ENCODE results near the gene TPRG1.

TPRG1 gene

DNA sequence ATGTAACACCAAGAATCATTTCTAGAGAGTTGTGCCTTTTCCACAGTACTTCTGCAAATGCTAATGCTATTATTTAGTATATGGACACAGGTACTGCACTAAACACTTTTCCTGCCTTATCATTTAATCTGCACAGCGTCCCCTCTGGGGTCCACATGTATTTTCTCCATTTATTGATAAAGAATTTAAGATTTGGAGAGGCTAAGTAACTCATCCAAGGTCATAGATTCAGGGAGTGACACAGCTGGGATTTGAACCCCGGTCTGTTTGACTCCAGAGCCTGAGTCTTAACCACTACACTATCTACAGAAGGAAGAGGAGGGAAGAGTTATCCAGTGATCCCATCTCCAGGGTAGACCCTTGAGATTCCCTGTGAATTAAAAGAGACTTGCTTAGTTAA, 24.9 kb upstream of the TPRG1 start:
- TF ChIP-seq ZFX (IDR thresholded peaks at IDR 0.05): no peak
- TF ChIP-seq, protein P1, sequence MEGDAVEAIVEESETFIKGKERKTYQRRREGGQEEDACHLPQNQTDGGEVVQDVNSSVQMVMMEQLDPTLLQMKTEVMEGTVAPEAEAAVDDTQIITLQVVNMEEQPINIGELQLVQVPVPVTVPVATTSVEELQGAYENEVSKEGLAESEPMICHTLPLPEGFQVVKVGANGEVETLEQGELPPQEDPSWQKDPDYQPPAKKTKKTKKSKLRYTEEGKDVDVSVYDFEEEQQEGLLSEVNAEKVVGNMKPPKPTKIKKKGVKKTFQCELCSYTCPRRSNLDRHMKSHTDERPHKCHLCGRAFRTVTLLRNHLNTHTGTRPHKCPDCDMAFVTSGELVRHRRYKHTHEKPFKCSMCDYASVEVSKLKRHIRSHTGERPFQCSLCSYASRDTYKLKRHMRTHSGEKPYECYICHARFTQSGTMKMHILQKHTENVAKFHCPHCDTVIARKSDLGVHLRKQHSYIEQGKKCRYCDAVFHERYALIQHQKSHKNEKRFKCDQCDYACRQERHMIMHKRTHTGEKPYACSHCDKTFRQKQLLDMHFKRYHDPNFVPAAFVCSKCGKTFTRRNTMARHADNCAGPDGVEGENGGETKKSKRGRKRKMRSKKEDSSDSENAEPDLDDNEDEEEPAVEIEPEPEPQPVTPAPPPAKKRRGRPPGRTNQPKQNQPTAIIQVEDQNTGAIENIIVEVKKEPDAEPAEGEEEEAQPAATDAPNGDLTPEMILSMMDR (conservative IDR thresholded peaks at IDR 0.05): no peak
- H3K27ac ChIP-seq: no peak overlapping the region

DNA sequence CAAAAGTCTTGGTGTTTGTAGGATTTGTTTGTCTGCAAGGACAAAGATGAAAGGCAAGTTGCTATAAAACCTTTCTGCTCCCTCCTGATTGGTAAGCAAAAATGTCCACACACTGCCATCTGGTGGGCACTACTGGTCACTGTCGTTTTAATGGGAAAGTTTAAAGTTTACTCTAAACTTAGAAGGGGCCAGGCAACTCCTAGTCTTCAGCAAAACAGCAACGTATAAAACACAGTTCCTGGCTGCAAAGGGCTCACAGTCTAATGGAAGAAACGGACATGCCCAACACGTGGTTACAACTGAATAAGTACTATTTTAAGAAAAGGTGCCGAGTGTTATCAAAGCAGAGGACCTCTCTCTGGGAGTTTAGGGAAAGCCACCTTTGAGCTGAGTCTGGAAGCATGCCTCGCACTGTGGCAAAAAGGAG, 23.7 kb upstream of the TPRG1 start:
- no peak overlapping the region for H3K27ac ChIP-seq
- TF ChIP-seq ZFX (IDR thresholded peaks at IDR 0.05): no peak
- TF ChIP-seq, protein P1 (conservative IDR thresholded peaks at IDR 0.05): peak; percentile 92

DNA sequence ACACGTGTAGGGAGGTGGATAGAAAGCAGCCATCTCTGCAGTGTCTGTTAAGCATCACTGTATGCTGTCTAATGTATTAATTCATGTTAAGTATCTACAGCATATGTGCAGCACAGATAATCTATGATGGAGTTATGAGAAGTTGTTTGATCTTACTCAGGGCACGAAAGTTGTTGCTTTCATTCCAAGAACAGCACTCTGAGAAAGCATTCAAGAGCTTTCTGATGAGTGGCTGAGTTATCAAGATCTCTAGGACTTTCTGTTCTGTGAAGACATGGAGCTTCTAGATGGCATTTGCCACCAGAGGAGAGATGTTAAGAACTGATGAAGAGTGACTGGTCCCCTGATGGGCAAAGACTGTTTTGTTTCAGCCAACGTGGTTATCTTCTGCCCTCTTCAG, 22.6 kb upstream of the TPRG1 start:
- H3K27ac ChIP-seq: no peak overlapping the region
- TF ChIP-seq, protein P1 (conservative IDR thresholded peaks at IDR 0.05): no peak
- TF ChIP-seq ZFX (IDR thresholded peaks at IDR 0.05): no peak

DNA sequence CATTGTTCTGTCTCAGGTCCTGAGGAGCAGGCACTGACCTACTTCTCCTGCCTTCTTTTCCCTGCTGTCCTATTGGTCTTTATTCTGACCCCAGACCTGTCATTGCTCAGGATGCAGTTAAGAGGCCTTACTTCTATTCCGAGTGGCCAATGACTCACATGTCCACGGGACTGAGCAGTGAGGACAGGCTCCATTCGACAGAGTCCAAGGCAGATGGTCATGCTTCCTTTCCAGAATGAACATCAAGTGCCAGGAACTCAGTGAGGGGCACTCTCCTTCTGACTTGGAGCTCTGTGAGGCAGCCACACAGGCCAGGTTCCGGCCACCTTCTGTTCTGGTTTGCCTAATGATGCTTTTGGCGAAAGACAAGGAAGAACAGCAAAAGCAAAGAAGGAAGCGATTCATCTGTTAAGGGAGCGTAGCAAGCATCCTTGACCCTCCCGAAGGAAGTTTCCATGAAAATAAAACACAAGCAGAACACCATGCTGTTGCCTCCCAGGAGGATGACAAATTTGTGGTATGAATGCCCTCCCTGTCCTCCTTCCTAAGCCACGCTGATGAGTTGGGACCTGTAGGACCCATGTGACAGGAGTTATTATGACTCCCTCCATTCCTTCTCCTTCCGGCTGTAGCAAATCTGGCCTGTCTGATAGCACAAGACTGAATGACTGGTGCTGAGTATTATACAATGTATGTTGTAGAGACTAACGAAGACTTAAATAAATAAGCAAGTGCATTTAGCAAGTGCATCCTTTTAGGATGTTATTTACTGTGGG, 14.4 kb upstream of the TPRG1 start:
- no peak overlapping the region for H3K27ac ChIP-seq
- TF ChIP-seq, protein P1 (conservative IDR thresholded peaks at IDR 0.05): no peak
- TF ChIP-seq ZFX (IDR thresholded peaks at IDR 0.05): no peak

DNA sequence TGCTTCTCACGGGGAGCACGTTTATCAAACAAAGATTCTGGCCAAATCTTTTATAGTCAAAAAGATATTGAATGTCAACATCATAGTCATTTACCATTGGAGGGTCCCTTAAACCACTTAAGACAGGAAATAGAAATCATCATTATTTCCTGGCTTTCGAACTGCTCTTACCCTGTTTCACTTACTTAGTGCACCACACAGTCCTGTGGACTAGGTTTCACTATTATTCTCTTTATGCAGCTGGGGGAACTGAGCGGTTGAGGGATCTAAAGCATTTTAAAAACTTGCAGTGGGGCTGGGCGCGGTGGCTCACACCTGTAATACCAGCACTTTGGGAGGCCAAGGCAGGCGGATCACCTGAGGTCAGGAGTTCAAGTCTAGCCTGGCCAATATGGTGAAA, 13.7 kb upstream of the TPRG1 start:
- TF ChIP-seq, protein P1 (conservative IDR thresholded peaks at IDR 0.05): no peak
- TF ChIP-seq ZFX (IDR thresholded peaks at IDR 0.05): no peak
- no peak overlapping the region for H3K27ac ChIP-seq

DNA sequence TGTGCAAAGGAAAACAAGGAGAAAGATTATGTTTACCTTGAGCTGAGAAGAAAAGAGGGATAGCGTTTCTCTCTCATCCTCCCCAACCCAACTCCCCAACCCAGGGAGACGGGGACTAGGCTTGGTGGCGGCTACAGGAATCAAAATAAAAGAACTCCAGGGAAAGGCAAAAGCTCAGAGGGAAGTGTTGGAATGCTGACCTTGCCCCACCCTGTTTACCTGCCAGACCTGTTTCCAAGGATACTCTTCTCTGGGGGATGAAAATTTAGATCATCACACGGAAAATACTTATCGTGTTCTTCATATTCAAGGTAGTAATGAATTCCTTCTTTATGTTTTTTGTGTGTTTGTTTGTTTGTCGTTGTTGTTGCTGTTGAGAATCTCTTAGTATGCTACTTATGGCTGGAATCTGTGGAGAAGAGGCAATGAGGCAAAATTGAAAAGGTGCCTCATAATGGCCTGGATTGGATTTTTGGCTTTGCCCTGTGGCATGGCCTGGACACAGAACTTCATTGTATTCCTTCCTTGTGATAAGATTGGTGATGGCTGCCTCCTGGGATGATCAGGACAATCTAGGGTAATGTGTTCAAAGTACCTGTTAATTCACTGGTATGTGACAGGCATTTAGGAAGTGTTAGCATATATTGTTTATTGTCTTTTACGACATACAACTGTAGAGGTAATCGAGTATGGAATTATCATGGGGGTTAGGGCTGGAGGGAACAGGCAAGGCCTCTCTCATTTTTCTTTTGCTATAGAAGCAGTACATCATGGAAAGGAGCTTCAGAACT, 11.1 kb upstream of the TPRG1 start:
- no peak for TF ChIP-seq ZFX (IDR thresholded peaks at IDR 0.05)
- TF ChIP-seq, protein P1 (conservative IDR thresholded peaks at IDR 0.05): no peak
- H3K27ac ChIP-seq: no peak overlapping the region

DNA sequence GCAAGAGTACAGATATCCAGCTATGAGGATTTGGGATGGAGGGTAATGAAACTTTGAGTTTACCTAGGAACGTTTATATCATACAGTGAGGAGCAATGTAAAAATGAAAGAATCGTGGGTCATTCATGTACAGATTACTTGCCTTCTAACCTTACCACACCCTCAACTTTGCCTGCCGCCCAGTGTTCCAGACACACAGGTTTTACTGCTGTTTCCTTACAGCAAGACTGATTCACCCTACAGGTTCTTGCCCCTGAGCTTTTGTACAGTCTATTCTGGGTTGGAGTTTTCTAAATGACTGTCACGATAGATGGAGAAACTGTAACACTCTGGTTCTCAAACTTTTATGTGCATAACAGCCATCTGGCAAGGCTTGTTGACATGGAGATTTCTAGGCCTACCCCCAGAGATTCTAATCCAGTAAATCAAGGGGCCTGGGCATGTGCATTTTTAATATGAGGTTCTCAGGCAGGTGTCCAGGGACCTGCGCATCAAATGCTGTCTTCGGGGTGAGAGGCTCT, 6.6 kb upstream of the TPRG1 start:
- TF ChIP-seq, protein P1 (conservative IDR thresholded peaks at IDR 0.05): no peak
- no peak for TF ChIP-seq ZFX (IDR thresholded peaks at IDR 0.05)
- H3K27ac ChIP-seq: no peak overlapping the region
